ENCODE data around the gene DAB2IP.

- TF ChIP-seq RAD21 (IDR thresholded peaks at IDR 0.05): no peak
- no peak for TF ChIP-seq CTCF (IDR thresholded peaks at IDR 0.05; ENCODE audit: low read depth, low read length, missing input control)
- TF ChIP-seq TAF1 (conservative IDR thresholded peaks at IDR 0.05): no peak
These were observed 28.6 kb downstream of the DAB2IP start for GRCh38 chr9:121679901-121680635.

Measured in liver (tissue), 3 donors.